ENCODE results near the gene KRT13. TPM values are rescaled to one million over a fixed set of nuclear protein-coding genes. Genes with fewer than 3 reads are reported as not detected.

KRT13 gene
- polyA plus RNA-seq, 1 experiment, result not detected

- CTCF ChIA-PET, result interaction anchor here (0.6 kb wide), 1 partner anchor 195 kb away, joined by 4 read pairs; no protein-coding TSS in a partner anchor
- no peak for TF ChIP-seq CTCF (IDR thresholded peaks at IDR 0.05; ENCODE audit: low read depth, low read length)
- H3K4me3 ChIP-seq (ENCODE audit: low read depth, low read length), result no peak overlapping the region
- peaks cover 24% of the 10 kb centered on the region for H3K9me3 ChIP-seq (ENCODE audit: control insufficient read depth, insufficient read depth, low read length)
- H3K27ac ChIP-seq (ENCODE audit: low read depth, low read length), result no peak overlapping the region
- POLR2A ChIA-PET, result no interaction called here
- H3K27me3 ChIP-seq (ENCODE audit: control insufficient read depth, insufficient read depth, low read length), result peaks cover 11% of the 10 kb centered on the region
- DNase-seq (ENCODE audit: low read depth, low spot score), result no peak
Measured at GRCh38 chr17:41467561-41467960, 37.9 kb downstream of the KRT13 start.

GRCh38 chr17:41466988-41467387 lies 38.4 kb downstream of the KRT13 start, which contains the start of gene KRT32:
KRT32 (minus strand) TSS chr17:41467386; CDS start chr17:41467325, 61 bp downstream.
- POLR2A ChIA-PET, result no interaction called here
- no peak for TF ChIP-seq CTCF (IDR thresholded peaks at IDR 0.05; ENCODE audit: low read depth, low read length)

GRCh38 chr17:41464682-41465081 lies 40.7 kb downstream of the KRT13 start:
- ChIA-PET CTCF (no interaction called here), POLR2A (no interaction called here)

More at GRCh38 chr17:41466988-41467387, 38.4 kb downstream of the KRT13 start, which contains the start of gene KRT32:
- DNase-seq (ENCODE audit: low read depth, low spot score), result no peak
- no peak within 1 kb of the TSS for H3K4me3 ChIP-seq (ENCODE audit: low read depth, low read length)
- H3K9me3 ChIP-seq (ENCODE audit: control insufficient read depth, insufficient read depth, low read length), result peaks cover 19% of the 10 kb centered on the region
- CTCF ChIA-PET, result interaction anchor here (0.6 kb wide), 1 partner anchor 196 kb away, joined by 4 read pairs; no protein-coding TSS in a partner anchor
- H3K27ac ChIP-seq (ENCODE audit: low read depth, low read length), result no peak within 1 kb of the TSS
- H3K27me3 ChIP-seq (ENCODE audit: control insufficient read depth, insufficient read depth, low read length), result peaks cover 9% of the 10 kb centered on the region

GRCh38 chr17:41464173-41464572 lies 41.2 kb downstream of the KRT13 start:
- POLR2A ChIA-PET, result no interaction called here
- no peak for DNase-seq (ENCODE audit: low read depth, low spot score)

More at GRCh38 chr17:41464682-41465081, 40.7 kb downstream of the KRT13 start:
- DNase-seq (ENCODE audit: low read depth, low spot score), result peak; percentile 39
- Histone ChIP-seq H3K4me3 (ENCODE audit: low read depth, low read length) (no peak overlapping the region), H3K27me3 (ENCODE audit: control insufficient read depth, insufficient read depth, low read length) (peaks cover 10% of the 10 kb centered on the region), H3K9me3 (ENCODE audit: control insufficient read depth, insufficient read depth, low read length) (peaks cover 16% of the 10 kb centered on the region), H3K27ac (ENCODE audit: low read depth, low read length) (peak overlapping the region; percentile 48)
- no peak for TF ChIP-seq CTCF (IDR thresholded peaks at IDR 0.05; ENCODE audit: low read depth, low read length)

More at GRCh38 chr17:41464173-41464572, 41.2 kb downstream of the KRT13 start:
- H3K4me3 ChIP-seq (ENCODE audit: low read depth, low read length), result no peak overlapping the region
- peak overlapping the region; percentile 48 for H3K27ac ChIP-seq (ENCODE audit: low read depth, low read length)
- CTCF ChIA-PET, result no interaction called here
- peaks cover 16% of the 10 kb centered on the region for H3K9me3 ChIP-seq (ENCODE audit: control insufficient read depth, insufficient read depth, low read length)
- H3K27me3 ChIP-seq (ENCODE audit: control insufficient read depth, insufficient read depth, low read length), result peaks cover 10% of the 10 kb centered on the region
- no peak for TF ChIP-seq CTCF (IDR thresholded peaks at IDR 0.05; ENCODE audit: low read depth, low read length)
